HL-60 (cell line): ENCODE measurements around the gene SFXN1.

ENCODE experiments used
- CTCF ChIP-seq: IDR thresholded peaks from one replicate; pipeline ENCODE4 v1.5.1; 2011; ENCODE audit warnings: low read length, control low read depth, inconsistent platforms; ENCODE audit not compliant: insufficient read depth
- GABPA ChIP-seq: IDR thresholded peaks from 2 replicates; pipeline ENCODE4 v1.6.1; 2012; ENCODE audit warnings: low read depth
- POLR2AphosphoS5 ChIP-seq: IDR thresholded peaks from 2 replicates; pipeline ENCODE4 v1.6.1; 2012; ENCODE audit warnings: low read depth
- REST ChIP-seq: IDR thresholded peaks from 2 replicates; pipeline ENCODE4 v1.6.1; 2012; ENCODE audit warnings: low read depth; ENCODE audit not compliant: insufficient replicate concordance
- SPI1 ChIP-seq: IDR thresholded peaks from 2 replicates; pipeline ENCODE4 v1.6.1; 2012; ENCODE audit warnings: low read depth, mild to moderate bottlenecking, borderline replicate concordance

- TF ChIP-seq CTCF (no peak), POLR2AphosphoS5 (no peak), GABPA (no peak), SPI1 (no peak), REST (no peak)
Observed at GRCh38 chr5:175461370-175461769, 17.0 kb upstream of the SFXN1 start.
